ENCODE data around the gene TFB2M. TPM values are rescaled to one million over a fixed set of nuclear protein-coding genes. Genes with fewer than 3 reads are reported as not detected.

The TFB2M gene
- total and polyA plus RNA-seq, 10 of the 15 experiments (the other 5 are each of a cell fraction or from before 2014, with no cell fraction given), result 25.2 to 66.0 (median 36.1) TPM

DNA sequence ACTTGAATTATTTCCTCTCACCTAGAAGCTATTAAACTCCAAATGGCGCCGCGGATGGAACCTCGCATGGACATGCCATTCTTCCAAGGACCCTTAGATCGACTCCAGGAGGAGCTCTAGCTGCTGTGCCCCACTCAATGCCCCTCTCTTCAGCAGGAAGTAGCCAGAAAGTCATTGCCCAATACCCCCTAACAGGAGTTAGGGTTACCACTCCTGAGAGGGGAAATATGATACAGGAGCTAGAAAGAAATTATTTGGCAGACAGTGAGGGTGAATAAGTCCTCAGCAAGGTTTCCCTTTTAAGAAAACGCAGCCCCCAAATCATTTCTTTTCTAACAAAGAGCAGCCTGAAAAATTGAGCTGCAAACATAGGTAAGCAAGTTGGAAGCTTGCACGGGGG lies 28.6 kb downstream of the TFB2M start (continued):
- TF ChIP-seq, protein P1, sequence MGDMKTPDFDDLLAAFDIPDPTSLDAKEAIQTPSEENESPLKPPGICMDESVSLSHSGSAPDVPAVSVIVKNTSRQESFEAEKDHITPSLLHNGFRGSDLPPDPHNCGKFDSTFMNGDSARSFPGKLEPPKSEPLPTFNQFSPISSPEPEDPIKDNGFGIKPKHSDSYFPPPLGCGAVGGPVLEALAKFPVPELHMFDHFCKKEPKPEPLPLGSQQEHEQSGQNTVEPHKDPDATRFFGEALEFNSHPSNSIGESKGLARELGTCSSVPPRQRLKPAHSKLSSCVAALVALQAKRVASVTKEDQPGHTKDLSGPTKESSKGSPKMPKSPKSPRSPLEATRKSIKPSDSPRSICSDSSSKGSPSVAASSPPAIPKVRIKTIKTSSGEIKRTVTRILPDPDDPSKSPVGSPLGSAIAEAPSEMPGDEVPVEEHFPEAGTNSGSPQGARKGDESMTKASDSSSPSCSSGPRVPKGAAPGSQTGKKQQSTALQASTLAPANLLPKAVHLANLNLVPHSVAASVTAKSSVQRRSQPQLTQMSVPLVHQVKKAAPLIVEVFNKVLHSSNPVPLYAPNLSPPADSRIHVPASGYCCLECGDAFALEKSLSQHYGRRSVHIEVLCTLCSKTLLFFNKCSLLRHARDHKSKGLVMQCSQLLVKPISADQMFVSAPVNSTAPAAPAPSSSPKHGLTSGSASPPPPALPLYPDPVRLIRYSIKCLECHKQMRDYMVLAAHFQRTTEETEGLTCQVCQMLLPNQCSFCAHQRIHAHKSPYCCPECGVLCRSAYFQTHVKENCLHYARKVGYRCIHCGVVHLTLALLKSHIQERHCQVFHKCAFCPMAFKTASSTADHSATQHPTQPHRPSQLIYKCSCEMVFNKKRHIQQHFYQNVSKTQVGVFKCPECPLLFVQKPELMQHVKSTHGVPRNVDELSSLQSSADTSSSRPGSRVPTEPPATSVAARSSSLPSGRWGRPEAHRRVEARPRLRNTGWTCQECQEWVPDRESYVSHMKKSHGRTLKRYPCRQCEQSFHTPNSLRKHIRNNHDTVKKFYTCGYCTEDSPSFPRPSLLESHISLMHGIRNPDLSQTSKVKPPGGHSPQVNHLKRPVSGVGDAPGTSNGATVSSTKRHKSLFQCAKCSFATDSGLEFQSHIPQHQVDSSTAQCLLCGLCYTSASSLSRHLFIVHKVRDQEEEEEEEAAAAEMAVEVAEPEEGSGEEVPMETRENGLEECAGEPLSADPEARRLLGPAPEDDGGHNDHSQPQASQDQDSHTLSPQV (IDR thresholded peaks at IDR 0.05), result no peak
- no peak for TF ChIP-seq TBL1XR1 (IDR thresholded peaks at IDR 0.05; ENCODE audit: low read depth, low read length)
- TF ChIP-seq TCF3 (IDR thresholded peaks at IDR 0.05; ENCODE audit: borderline replicate concordance, insufficient read depth, low read depth, low read length), result no peak

DNA sequence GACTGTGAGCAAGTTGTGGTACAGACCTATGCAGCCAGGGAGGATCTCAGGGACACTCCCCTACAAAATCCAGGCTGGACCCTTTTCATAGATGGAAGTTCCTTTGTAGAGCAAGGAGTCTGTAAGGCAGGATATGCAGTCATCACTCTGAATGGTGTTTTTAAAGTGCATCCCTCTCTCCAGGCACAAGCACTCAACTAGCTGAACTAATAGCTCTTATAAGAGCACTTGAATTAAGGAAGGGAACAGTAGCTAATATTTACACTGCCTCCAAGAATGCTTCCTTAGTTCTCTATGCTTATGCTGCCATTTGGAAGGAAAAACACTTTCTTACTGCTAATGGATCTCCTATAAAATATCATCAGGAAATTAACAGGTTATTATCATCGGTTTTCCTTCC lies 31.9 kb downstream of the TFB2M start:
- no peak overlapping the region for H2AFZ ChIP-seq (ENCODE audit: control insufficient read depth, low read depth, low read length)
- BruUV-seq (replicated peaks), result no TSS peak
- intact Hi-C loops (cut with micrococcal nuclease; ENCODE audit: unreplicated experiment) (no loop called here), in situ Hi-C loops (cut with MboI) (no loop called here)
- CTCF ChIA-PET, result no interaction called here
- DNase-seq (ENCODE audit: low read depth, low spot score), result no peak
- H3K9ac ChIP-seq (ENCODE audit: control insufficient read depth, insufficient read depth, low read length), result no peak overlapping the region
- H3K79me2 ChIP-seq (ENCODE audit: control insufficient read depth, insufficient read depth, low read length), result no peaks in the 10 kb centered on the region
- 79% methylated on average over 1 of the region's 1 CpG for WGBS (ENCODE audit: insufficient coverage, insufficient replicate concordance, low lambda C conversion rate, missing lambda C conversion rate)
- H3K9me3 ChIP-seq (replicated peaks; ENCODE audit: control insufficient read depth, insufficient read depth, low read length), result peaks cover 4% of the 10 kb centered on the region; the same call in 1 of the 3 replicates
- H3K4me1 ChIP-seq (ENCODE audit: control insufficient read depth, insufficient read depth, low read length), result no peaks in the 10 kb centered on the region
- POLR2A ChIA-PET, result no interaction called here
- H4K20me1 ChIP-seq (ENCODE audit: control insufficient read depth, insufficient read depth), result no peaks in the 10 kb centered on the region
- ATAC-seq, result no peak
- no peak overlapping the region for H3K4me3 ChIP-seq
- H3K4me2 ChIP-seq (ENCODE audit: control insufficient read depth, insufficient read depth), result no peak overlapping the region
- no peaks in the 10 kb centered on the region for H3K36me3 ChIP-seq (ENCODE audit: control insufficient read depth in 2 of 2, insufficient read depth in 2 of 2, low read length in 1 of 2)
- RAD21 ChIA-PET (ENCODE audit: unreplicated experiment), result no interaction called here
- no peaks in the 10 kb centered on the region; a peak in 1 of 4 replicates for H3K27me3 ChIP-seq (replicated peaks in 1 of 2; ENCODE audit: control insufficient read depth in 2 of 2, insufficient read depth in 2 of 2, low read length in 1 of 2)
- SMC1A ChIA-PET (ENCODE audit: uncharacterized antibody, unreplicated experiment), result interaction anchor here (1.0 kb wide), 1 partner anchor 36 kb away, joined by 7 read pairs; no protein-coding TSS in a partner anchor
- no peak for FAIRE-seq
- H3K27ac ChIP-seq (ENCODE audit: control insufficient read depth, insufficient read depth), result no peak overlapping the region
- TF ChIP-seq, protein P2, sequence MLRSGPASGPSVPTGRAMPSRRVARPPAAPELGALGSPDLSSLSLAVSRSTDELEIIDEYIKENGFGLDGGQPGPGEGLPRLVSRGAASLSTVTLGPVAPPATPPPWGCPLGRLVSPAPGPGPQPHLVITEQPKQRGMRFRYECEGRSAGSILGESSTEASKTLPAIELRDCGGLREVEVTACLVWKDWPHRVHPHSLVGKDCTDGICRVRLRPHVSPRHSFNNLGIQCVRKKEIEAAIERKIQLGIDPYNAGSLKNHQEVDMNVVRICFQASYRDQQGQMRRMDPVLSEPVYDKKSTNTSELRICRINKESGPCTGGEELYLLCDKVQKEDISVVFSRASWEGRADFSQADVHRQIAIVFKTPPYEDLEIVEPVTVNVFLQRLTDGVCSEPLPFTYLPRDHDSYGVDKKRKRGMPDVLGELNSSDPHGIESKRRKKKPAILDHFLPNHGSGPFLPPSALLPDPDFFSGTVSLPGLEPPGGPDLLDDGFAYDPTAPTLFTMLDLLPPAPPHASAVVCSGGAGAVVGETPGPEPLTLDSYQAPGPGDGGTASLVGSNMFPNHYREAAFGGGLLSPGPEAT (IDR thresholded peaks at IDR 0.05; ENCODE audit: low read depth), result no peak
- TF ChIP-seq RFX5 (IDR thresholded peaks at IDR 0.05; ENCODE audit: low read depth, low read length) (no peak), SIN3A (IDR thresholded peaks at IDR 0.05; ENCODE audit: low read depth, low read length) (no peak), STAT3 (IDR thresholded peaks at IDR 0.05; ENCODE audit: low read depth, low read length) (no peak), ZNF24 (IDR thresholded peaks at IDR 0.05) (no peak), ASH2L (IDR thresholded peaks at IDR 0.05; ENCODE audit: borderline replicate concordance, low read depth) (no peak), GABPA (IDR thresholded peaks at IDR 0.05; ENCODE audit: low read depth) (no peak)
- TF ChIP-seq, protein P3, sequence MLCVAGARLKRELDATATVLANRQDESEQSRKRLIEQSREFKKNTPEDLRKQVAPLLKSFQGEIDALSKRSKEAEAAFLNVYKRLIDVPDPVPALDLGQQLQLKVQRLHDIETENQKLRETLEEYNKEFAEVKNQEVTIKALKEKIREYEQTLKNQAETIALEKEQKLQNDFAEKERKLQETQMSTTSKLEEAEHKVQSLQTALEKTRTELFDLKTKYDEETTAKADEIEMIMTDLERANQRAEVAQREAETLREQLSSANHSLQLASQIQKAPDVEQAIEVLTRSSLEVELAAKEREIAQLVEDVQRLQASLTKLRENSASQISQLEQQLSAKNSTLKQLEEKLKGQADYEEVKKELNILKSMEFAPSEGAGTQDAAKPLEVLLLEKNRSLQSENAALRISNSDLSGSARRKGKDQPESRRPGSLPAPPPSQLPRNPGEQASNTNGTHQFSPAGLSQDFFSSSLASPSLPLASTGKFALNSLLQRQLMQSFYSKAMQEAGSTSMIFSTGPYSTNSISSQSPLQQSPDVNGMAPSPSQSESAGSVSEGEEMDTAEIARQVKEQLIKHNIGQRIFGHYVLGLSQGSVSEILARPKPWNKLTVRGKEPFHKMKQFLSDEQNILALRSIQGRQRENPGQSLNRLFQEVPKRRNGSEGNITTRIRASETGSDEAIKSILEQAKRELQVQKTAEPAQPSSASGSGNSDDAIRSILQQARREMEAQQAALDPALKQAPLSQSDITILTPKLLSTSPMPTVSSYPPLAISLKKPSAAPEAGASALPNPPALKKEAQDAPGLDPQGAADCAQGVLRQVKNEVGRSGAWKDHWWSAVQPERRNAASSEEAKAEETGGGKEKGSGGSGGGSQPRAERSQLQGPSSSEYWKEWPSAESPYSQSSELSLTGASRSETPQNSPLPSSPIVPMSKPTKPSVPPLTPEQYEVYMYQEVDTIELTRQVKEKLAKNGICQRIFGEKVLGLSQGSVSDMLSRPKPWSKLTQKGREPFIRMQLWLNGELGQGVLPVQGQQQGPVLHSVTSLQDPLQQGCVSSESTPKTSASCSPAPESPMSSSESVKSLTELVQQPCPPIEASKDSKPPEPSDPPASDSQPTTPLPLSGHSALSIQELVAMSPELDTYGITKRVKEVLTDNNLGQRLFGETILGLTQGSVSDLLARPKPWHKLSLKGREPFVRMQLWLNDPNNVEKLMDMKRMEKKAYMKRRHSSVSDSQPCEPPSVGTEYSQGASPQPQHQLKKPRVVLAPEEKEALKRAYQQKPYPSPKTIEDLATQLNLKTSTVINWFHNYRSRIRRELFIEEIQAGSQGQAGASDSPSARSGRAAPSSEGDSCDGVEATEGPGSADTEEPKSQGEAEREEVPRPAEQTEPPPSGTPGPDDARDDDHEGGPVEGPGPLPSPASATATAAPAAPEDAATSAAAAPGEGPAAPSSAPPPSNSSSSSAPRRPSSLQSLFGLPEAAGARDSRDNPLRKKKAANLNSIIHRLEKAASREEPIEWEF (IDR thresholded peaks at IDR 0.05; ENCODE audit: insufficient replicate concordance, low read depth, low read length), result no peak
